22Rv1 (cell line): ENCODE data around the gene ALX3.

ENCODE experiments used
- ZFX ChIP-seq: fragments of 450-650 bp; IDR thresholded peaks from 2 replicates; pipeline ENCODE4 v1.6.1; 2017; ENCODE audit warnings: antibody characterized with exemption, borderline replicate concordance
- TF ChIP-seq, protein P1 (sequence below): fragments of 450-650 bp; IDR thresholded peaks from 2 replicates; pipeline ENCODE4 v1.5.1; 2017; ENCODE audit warnings: mild to moderate bottlenecking

DNA sequence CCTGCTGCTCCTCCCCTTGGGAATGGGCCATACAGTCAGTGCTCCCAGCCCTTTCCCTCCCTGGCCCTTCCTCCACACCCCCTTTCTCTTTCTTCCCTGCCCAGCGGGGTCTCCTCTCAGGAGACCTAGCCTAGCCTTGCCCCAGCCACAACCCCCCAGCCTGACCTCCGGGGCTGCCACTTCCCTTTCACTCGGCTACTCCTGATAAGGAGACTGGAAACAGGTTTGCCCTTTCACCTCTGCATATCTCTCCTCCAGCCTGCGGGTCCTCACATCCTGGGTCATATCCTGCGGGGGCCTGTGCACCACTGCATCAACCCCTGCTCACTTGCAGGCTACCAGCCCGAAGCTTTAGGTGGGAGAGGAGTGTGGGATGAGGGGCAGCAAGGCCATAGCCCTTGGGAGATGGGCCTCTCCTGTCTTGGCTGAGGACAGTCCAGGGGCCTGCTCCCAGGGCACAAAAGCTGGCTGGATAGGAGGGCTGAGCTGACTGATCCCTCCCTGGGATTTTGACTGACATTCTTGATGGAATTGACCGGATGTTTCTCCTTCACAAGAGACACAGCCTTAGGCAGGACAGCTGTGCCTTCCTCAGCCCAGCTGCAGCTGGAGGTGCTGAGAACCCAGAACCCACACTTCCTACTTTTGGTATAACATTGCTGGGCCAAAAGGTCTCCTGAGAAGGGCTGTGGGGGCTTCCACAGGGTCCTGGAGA, 19.2 kb upstream of the ALX3 start:
- TF ChIP-seq, protein P1, sequence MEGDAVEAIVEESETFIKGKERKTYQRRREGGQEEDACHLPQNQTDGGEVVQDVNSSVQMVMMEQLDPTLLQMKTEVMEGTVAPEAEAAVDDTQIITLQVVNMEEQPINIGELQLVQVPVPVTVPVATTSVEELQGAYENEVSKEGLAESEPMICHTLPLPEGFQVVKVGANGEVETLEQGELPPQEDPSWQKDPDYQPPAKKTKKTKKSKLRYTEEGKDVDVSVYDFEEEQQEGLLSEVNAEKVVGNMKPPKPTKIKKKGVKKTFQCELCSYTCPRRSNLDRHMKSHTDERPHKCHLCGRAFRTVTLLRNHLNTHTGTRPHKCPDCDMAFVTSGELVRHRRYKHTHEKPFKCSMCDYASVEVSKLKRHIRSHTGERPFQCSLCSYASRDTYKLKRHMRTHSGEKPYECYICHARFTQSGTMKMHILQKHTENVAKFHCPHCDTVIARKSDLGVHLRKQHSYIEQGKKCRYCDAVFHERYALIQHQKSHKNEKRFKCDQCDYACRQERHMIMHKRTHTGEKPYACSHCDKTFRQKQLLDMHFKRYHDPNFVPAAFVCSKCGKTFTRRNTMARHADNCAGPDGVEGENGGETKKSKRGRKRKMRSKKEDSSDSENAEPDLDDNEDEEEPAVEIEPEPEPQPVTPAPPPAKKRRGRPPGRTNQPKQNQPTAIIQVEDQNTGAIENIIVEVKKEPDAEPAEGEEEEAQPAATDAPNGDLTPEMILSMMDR, result no peak
- TF ChIP-seq ZFX, result no peak
